Lower leg skin (tissue), 4 donors: ENCODE data around the gene CCDC39. TPM values are rescaled to one million over a fixed set of nuclear protein-coding genes. Genes with fewer than 3 reads are reported as not detected.
"Not testable (repeated sequence)": the region's sequence is repeated elsewhere in the genome, so short reads cannot be mapped to it uniquely, and the experiment has no call there.

Source experiments
- DNase-seq, 2 donors: peaks; one replicate each; pipeline ENCODE4 v3.0.0-alpha.2; 2019; ENCODE audit warnings: low spot score in 2 of 2
- H3K4me3 ChIP-seq: fragments of 200-600 bp; sonication (generic); 2 replicates; pipeline ENCODE4 v1.5.1; 2017; ENCODE audit warnings: mild to moderate bottlenecking, low read depth; ENCODE audit not compliant: poor library complexity, severe bottlenecking
- POLR2A ChIP-seq, 2 donors: fragments of 450-650 bp; IDR thresholded peaks; one replicate each; pipeline ENCODE4 v1.6.1; 2016 to 2017; ENCODE audit warnings: antibody characterized with exemption in 2 of 2, mild to moderate bottlenecking in 1 of 2, moderate library complexity in 1 of 2
- WGBS, 2 donors: methylation state at CpG; one replicate each; pipeline ENCODE4 v1.1.5; 2018; 5-methylcytosine and 5-hydroxymethylcytosine counted together
- intact Hi-C: fragments of 100-400 bp; cut with DNase I; formaldehyde crosslinking; loops from one replicate; pipeline ENCODE4 v1.15.0; 2023; ENCODE audit warnings: low total_unique reads
- total RNA-seq, 4 donors: library from RNA; depleted of rRNA; stranded (reverse); fragments of >200 nt; gene quantifications; one replicate each; pipeline ENCODE4 v1.1.0, GENCODE V29; 2016
- TF ChIP-seq, protein P1 (sequence below), 3 donors: fragments of 450-650 bp; IDR thresholded peaks; one replicate each; pipeline ENCODE4 v1.5.1; 2016; ENCODE audit warnings: antibody characterized with exemption in 3 of 3, mild to moderate bottlenecking in 3 of 3, moderate library complexity in 2 of 3

CCDC39 gene
- total RNA-seq, 4 donors from 2014 or later = 0.13 TPM; not detected in 3

- 94 to 100% methylated on average over 2 of the region's 2 CpGs for WGBS, 2 donors
- H3K4me3 ChIP-seq = no peak overlapping the region
- DNase-seq = no peak
- intact Hi-C loops = no loop called here
- no peak for TF ChIP-seq POLR2A (IDR thresholded peaks at IDR 0.05)
- TF ChIP-seq, protein P1, sequence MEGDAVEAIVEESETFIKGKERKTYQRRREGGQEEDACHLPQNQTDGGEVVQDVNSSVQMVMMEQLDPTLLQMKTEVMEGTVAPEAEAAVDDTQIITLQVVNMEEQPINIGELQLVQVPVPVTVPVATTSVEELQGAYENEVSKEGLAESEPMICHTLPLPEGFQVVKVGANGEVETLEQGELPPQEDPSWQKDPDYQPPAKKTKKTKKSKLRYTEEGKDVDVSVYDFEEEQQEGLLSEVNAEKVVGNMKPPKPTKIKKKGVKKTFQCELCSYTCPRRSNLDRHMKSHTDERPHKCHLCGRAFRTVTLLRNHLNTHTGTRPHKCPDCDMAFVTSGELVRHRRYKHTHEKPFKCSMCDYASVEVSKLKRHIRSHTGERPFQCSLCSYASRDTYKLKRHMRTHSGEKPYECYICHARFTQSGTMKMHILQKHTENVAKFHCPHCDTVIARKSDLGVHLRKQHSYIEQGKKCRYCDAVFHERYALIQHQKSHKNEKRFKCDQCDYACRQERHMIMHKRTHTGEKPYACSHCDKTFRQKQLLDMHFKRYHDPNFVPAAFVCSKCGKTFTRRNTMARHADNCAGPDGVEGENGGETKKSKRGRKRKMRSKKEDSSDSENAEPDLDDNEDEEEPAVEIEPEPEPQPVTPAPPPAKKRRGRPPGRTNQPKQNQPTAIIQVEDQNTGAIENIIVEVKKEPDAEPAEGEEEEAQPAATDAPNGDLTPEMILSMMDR (IDR thresholded peaks at IDR 0.05) = no peak
Observed at GRCh38 chr3:180624714-180625113, 54.6 kb downstream of the CCDC39 start.

DNA sequence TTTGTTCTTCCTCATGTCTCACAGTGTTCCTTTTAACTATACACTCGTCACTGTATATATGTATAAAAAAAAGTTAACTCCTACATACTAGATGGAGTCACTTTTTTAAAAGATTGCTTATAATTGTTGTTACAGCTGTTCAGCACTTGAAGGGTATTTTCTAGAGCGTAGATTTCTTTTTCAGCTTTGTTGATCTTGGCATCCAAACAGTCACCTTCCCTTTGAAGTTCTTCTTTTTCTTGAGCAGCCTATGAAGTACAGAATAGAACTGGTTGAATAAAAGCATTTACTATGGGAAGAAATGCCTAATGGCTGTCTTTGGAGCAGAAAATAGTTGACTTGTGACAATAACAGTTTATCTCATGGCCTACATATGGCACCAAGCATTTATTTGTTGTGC, 59.6 kb downstream of the CCDC39 start:
- WGBS, 2 donors = 58 to 62% methylated on average over 2 of the region's 2 CpGs
- TF ChIP-seq POLR2A (IDR thresholded peaks at IDR 0.05) = no peak
- TF ChIP-seq, protein P1 (IDR thresholded peaks at IDR 0.05) = no peak
- no peak overlapping the region for H3K4me3 ChIP-seq
- intact Hi-C loops = no loop called here
- DNase-seq = no peak

- DNase-seq, H3K4me3 ChIP-seq, intact Hi-C loops: not testable (repeated sequence)
- WGBS, 2 donors = 96 to 100% methylated on average over 2 of the region's 2 CpGs
Observed at GRCh38 chr3:180618563-180618962, 60.7 kb downstream of the CCDC39 start.

DNA sequence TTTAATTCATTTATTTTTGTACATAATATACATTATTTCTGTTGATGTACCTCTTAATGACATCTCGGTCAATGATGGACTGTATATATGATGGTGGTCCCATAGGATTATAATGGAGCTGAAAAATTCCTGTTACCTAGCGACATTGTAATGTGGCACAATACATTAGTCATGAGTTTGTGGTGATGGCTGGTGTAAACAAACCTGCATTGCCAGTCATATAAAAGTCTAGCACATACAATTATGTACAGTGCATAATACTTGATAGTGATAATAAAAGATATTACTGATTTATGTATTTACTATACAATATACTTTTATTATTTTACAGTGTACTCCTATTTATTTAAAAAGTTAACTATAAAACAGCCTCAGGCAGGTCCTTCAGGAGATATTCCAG, 62.2 kb downstream of the CCDC39 start:
- TF ChIP-seq, protein P1 (IDR thresholded peaks at IDR 0.05) = no peak
- TF ChIP-seq POLR2A (IDR thresholded peaks at IDR 0.05) = no peak
- WGBS, 2 donors = 93 to 99% methylated on average over 2 of the region's 2 CpGs
- H3K4me3 ChIP-seq = no peak overlapping the region
- no peak for DNase-seq
- intact Hi-C loops = no loop called here

DNA sequence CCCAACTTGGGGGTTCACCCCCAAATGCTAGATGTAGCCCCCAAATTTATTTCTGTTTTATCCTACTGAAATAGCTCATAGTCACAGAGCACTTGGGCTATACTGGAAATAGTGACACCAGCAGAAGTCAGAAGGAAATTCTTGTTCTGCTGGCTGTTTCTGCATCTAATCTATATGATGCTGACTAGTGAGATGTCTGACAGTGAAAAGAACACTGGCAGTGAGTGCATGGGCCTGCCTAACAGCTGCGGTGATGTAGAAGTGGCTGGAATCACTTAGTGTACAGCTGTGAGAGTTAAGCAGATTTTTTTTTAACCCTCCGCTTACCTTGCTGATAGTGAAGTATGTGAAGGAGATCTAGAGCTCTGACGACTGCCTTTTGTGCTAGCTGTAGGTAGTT, 63.3 kb downstream of the CCDC39 start:
- 37 to 63% methylated on average over 3 of the region's 3 CpGs for WGBS, 2 donors
- TF ChIP-seq, protein P1 (IDR thresholded peaks at IDR 0.05) = no peak
- no peak for TF ChIP-seq POLR2A (IDR thresholded peaks at IDR 0.05)
- H3K4me3 ChIP-seq = no peak overlapping the region
- intact Hi-C loops = no loop called here
- no peak for DNase-seq

DNA sequence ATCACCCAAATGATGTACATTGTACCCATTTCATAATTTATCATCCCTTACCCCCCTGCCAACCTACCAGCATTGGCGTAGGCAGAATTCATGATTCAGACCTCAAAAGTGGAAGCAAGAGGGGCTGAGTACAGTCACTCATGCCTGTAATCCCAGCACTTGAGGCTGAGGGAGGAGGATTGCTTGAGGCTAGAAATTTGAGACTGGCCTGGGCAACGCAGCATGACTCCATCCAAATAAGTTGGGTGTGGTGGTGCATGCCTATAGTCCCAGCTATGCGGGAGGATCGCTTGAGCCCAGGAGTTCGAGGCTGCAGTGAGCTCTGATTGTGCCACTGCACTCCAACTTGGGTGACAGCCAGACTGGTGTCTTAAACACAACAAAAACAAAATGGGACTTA, 66.9 kb downstream of the CCDC39 start:
- 84 to 89% methylated on average over 5 of the region's 5 CpGs for WGBS, 2 donors
- no peak for DNase-seq
- H3K4me3 ChIP-seq = no peak overlapping the region
- intact Hi-C loops = no loop called here
- TF ChIP-seq, protein P1 (IDR thresholded peaks at IDR 0.05) = no peak
- no peak for TF ChIP-seq POLR2A (IDR thresholded peaks at IDR 0.05)
